DMS53 (cell line): ENCODE data around the gene PLEKHA1.

Experiments
- DNase-seq: peaks from one replicate; lab custom pipeline; 2025; lab: John Stamatoyannopoulos, UW

PLEKHA1 gene

DNA sequence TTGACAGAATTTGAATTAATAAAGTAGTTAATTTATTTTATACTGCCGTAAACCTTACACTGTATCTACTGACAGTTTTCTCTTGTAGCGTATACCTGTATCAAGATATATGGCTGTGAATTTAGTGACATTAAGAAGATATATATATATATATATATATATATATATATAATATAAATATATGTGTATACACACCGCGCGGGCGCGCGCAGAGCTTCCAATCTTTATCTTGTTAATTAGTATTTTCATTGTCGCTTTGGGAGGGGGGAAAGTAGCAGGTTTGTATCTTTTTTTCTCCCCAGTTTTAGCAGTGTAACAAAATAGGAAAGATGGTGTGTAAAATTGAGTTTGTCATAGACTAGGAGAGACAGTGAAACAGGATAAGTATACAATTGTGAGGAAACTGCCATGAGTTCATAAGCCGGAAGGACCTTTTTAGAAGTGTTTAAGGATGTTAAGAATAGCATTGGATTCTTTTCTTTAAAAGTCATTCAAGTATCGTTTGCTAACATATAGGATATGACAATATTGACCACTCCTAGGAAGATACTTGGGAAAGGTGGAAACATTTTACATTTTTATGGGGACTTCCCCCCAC, 2.0 kb downstream of the PLEKHA1 start:
- peak; percentile 21 for DNase-seq

DNA sequence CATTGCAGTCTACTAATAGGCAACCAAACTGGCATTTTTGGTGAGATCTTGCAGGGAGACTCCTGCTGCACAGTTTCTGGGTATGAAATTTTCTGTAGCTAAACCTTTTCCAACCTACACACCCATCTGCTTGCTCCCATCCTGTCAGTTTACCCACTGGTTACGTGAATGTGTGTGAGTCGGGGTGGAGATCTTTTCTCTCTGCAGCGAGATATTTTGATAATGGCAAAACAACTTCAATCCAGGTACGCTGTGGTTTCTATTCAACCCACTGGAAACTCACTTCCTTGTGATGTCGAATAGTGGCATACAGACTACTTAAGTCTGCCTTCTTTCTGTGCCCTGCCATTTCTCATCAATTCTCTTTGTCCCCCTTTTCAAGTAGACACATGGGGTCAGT, 4.5 kb downstream of the PLEKHA1 start:
- DNase-seq: no peak

DNA sequence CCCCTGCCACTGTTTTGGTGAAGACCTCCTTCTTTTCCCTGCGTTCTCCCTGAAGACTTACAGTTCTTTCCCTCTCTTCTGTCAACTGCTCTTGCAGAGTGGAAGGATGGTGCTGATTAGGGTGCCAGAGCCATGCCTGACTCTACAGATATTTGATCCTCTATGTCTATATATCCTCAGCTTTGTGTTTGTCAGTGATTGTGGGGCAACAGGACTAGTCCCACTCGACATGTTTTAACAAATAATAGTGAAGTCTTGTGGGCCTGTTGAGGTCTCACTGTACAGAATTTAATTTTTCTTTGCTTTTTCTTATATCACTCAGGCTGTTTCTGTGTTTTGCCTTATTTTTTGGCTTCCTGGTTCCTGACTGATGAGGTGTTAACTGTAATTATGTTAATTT, 5.0 kb downstream of the PLEKHA1 start:
- DNase-seq: no peak

DNA sequence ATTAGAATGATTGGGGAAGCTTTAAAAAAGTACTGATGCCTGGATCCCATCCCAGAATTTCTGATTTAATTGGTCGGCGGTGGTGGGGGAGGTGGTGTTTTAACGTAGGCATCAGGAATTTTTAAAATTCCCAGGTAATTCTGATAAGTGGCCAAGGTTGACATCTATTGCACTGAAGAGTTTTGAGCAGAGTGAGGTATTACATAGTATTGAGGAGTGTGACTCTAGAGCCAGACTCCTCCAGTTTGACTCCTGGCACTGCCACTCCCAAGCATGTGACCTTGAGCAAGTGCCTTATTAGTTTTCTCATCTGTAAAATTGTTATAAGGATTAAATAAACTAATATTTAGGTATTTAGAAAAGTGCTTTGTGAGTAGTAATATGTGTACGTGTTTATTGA, 6.2 kb downstream of the PLEKHA1 start:
- no peak for DNase-seq

DNA sequence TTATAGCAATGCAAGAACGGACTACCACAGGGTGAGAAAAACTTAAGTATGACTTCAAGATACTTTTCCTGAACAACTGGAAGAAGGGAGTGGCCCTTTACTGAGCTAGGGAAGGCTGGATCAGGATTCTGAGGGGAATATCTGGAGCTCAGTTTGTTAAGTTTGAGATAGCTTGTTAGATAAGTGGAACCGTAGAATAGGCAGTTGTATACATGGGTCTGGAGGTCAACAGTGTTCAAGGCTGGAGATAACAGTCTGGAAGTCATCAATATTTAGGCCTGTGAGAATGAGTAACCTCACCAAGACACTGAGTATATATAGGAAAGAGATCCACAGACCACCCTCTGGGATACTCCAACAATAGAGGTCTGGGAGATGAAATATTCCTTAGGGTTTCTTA, 7.2 kb downstream of the PLEKHA1 start:
- DNase-seq: no peak

DNA sequence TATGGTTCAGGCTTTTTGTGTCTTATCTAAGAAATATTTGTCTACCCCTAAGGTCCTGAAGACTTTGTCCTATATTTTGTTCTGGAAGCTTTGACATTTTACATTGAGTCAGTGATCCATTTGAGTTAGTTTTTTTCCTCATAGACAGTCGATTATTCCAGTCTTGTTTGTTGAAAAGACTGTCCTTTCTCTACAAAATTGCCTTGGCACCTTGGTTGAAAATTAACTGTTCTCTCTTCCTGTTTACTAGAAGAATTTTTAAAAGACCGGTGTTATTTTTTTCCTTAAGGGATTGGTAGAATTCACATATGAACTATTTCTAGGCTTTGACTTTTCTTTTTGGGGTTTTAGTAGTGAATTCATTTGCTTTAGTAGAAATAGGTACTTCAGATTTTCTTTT, 12.0 kb downstream of the PLEKHA1 start:
- DNase-seq: no peak

DNA sequence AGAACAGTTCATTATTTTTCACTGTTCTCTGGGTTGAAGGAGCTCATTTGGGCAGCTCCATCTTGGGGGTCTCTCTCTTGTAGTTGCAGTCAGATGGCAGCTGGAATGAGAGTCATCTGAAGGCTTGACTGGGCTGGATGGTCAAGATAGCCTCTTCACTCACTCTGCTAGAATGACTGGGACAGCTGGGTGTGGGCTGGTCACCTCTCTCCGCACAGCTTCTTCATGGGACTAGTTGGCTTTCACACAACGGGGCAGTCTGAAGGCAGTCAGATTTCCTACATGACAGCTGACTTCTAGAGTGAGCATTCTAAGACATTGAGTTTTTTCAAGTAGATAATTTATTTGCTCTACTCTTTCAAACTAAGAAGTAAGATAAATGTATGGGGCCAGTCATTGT, 13.1 kb downstream of the PLEKHA1 start:
- DNase-seq: no peak

DNA sequence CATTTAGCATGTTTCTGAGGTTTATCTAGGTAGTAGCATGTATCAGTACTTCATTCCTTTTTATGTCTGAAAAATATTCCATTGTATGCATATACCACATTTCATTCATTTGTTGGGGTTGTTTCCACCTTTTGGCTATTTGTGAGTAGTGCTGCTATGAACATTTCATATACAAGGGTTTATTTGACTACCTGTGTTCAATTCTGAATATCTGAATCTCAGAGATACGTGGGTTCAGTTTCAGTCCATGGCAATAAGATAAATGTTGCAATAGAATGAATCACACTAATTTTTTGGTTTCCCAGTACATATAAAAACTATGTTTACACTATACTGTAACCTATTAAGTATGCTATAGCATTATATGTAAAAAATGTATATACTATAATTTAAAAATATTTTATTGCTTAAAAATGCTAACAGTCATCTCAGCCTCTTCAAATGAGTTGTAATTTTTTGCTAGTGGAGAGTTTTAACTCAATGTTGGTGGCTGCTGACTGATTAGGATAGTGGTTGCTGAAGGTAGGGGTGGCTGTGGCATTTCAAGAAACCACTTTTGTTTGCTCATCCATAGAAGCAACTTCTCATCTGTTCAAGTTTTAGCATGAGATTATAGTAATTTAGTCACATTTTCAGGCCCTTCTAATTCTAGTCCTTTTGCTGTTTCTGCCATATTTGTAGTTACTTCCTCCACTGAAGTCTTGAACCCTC, 13.9 kb downstream of the PLEKHA1 start:
- DNase-seq: no peak

DNA sequence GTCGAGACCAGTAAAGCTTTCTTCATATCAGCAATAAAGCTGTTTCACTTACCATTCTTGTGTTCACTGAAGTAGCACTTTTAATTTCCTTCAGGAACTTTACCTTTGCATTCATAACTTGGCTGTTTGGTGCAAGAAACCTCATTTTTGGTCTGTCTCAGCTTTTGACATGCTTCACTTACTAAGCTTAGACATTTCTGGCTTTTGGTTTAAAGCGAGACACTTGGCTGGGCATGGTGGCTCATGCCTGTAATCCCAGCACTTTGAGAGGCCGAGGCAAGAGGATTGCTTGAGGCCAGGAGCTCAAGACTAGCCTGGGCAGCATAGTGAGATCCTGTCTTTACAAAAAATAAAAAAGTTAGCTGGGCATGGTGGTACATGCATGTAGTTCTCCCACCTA, 15.8 kb downstream of the PLEKHA1 start:
- no peak for DNase-seq

DNA sequence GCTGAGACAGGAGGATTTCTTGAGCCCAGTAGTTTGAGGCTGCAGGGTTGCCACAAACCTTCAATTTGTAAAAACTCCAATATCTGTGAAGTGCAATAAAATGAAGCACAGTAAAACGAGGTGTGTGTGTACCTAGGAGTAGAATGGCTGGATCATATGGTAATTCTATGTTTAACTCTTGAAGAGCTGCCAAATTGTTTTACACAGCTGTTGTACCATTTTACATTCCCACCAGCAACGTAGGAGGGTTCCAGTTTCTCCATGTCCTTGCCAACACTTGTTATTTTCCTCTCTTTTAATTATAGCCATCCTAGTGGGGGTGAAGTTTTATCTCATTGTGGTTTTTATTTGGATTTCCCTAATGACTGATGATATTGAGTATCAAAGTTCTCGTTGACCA, 16.2 kb downstream of the PLEKHA1 start:
- no peak for DNase-seq

DNA sequence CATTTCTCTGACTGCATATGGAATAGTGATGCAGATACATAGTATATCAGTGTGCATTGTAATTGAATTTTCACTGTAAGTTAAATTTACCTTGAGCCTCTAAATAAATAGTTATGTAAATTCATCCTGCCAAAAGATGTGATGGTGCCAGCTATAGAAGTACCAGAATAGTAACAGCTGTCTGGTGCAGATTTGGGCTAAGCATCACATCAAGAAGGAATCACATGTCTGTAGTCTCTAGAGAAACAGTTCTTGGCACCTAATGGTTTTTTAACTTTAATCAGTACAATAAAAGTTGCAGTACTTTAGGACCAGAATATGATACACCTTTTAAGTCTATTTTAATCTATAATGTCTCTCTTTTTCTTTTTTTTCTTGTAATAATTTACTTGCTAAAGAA, 17.4 kb downstream of the PLEKHA1 start:
- DNase-seq: no peak

DNA sequence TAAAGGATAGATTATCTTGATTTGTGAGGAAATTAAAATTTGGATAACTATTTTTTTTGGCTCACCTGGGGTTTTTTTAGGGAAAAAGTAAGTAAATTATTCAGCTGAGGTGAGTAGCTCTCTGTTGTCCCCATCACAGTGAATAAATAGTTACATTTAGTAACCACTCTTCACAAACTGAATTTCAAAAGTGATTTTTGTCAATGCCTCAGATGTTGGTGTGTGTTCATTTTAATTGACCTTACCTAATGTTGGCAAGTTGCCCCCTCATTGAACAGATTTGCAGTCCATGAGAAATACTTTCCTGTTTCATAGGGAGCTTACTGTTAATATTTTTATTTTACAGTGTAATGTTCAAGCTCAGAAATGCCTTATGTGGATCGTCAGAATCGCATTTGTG, 18.3 kb downstream of the PLEKHA1 start:
- no peak for DNase-seq

DNA sequence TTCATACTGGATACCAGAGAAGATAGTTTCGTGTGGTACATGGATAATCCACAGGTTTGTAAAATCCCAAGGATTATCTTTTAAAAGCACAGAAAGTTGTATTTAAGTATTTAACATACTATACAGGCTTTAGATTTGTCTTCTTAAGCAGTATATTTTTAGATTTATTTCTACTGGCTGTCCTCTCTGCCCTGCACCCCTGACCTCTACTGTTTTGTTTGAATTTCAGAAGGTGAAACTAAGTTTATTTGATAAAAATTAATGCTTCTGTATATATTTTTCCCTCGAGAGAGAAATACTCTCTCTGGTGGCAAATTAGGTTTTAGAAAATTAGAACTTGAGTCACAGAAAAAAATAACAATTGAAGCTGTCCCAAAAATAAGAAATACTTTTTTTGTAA, 18.8 kb downstream of the PLEKHA1 start:
- no peak for DNase-seq

DNA sequence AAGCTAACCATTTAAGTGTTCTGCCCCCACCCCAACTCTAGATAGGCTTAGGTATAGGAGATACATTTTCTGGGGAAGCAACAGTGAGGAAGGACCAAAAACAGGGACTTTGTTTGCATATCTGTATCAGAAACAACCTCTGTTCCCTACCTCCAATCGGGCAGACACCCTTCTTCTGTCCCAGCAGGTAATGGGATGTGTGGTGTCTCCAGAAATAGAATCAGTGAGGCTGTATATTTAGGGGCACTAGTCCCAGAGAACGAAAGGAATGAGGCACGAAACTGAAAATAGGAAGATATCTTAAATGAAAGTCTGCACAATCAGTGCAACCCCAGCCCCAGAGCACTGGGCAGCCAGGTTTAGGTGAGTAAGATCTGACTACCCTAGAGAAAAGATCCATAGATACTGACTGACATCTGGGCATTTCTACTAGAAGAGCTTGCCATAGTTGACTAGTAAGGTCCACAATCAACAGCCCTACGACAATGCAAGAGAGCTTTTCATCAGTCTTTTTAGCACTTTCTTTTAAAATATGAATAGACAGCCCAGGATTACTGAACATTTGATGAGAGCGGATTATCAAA, 28.1 kb downstream of the PLEKHA1 start:
- no peak for DNase-seq

DNA sequence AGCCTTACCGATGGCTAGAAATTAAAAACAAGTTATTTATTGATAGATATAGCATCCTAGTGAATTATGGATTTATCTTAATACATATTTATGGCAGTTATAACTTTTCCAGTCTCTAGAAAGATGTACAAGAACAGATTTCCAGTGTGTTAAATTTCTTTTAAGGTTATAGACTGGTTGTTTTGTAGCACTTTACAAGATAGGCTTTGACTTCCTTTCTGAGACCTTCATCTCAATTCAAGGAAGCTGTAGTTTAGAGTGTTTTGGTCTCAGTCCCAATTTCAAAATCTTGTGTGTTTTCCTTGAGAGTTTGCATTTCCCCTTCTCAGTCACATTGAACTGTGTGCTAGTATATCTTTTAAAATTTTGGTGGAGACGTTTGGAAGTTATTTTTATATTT, 30.1 kb downstream of the PLEKHA1 start:
- no peak for DNase-seq

DNA sequence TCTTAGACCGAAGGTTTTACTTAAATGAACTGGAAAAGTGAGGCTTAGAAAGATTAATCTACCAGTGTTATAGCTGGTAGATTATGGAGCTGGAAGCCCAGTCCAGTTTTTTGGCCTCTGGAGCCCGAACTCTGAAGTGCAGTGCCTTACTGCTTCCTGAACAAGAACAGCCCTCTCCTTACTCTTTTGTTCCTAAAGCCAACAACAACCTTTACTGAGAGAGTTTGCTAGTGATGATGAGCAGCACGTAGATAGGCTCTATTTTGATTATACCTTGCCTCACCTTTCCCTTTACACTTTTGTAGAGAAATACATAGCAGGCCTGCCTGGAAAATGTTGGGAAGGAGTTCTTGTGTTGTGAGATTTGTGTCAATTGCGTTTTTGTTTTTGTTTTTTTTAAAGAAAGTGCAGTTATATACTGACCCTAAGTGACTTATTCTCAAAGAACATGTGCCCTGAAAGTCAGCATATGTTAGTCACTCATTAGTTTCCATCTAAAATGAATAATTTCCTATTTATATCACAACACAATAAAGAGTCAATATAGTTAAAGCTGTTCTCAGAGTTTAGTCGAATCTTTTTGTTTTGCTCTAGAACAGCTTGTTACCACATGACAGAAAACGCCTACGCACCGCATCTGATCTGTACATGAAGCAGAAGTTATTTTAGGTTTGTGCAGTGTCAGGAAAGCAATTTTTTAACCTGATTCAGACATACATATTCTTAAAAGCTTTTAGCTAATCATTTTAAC, 33.0 kb downstream of the PLEKHA1 start:
- DNase-seq: no peak

DNA sequence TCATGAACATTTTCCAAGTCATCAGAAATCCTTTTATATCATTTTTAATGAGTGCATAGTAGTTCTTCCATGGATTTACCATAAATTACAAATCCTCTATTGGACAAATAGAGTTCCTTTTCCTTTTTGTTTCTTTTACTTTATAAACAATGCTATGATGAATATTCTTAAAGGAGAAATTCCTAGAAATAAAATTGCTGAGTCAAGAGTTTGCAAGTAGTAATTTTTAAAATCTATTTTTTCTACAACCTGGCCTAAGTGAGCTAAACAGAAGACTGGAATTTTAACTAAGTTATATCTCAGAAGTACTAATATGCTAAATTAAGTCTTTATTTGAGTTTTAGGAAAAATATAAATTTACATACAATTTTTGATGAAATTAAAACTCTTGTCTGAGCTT, 38.8 kb downstream of the PLEKHA1 start:
- DNase-seq: no peak

DNA sequence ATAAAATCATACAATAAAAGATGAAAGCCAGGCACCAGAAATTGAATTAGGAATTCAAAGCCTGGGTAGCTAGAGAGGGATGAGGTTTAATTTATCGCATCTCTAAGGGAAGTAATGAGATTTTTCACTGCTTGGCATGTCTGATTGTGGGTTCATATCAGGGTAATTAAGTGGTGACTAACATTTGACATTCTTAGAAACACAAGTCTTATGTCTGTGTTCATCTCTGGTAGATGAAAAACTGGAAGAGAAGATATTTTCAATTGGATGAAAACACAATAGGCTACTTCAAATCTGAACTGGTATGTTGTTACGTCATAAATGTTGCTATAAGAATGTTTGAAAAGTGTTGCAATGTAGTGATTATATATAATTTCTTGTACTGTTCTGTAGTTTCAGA, 43.2 kb downstream of the PLEKHA1 start:
- no peak for DNase-seq

DNA sequence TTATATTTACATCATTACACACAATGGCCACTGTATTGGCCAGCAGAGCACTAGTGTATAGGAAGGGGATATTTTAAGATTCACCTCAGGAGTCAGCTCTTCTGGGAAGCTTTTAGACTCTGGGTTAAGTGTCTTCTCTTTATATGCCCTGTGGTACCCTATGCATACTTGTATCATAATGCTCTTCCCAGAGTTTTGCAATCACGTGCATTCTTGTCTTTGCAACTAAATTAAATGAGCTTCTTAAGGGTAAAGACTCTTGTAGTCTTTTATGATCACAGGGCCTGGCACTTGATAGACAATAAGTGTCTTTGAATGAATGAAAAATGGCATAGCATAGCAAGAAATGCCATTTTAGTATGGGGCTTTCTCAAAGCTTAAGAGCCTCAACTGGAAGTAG, 44.5 kb downstream of the PLEKHA1 start:
- DNase-seq: no peak

DNA sequence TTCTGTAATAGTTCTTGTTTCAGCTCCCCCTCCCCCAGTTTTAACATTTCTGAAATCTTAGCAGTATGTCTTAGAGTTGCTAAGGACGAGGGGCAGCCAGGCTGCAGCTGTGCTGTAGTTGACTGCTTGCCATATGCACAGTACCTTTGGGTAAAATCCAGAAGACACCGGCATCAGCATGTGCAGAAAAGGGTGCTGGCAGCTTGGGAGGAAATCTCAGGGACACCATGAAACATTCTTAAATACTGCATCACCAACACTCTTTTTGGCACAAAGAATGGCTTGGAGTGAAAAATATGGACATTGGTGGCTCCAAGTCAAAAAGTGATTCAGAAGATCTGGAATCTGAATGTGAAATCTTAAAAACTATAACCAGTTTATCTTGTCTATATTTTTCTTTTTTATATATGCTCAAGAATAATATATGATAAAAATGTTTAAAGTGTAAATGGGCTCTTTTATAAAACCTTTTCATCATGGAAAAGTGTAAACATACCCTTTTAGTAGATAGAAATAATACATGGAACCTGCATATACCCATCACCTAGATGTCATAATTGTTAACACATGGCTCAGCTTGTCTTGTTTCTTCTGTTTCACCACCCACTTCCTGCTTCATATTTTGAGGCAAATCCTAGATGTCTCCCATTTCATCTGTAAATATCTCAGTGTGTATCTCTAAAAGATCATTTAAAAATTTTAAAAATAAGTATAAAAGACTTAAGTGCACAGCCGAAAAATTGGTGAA, 45.5 kb downstream of the PLEKHA1 start:
- DNase-seq: no peak

DNA sequence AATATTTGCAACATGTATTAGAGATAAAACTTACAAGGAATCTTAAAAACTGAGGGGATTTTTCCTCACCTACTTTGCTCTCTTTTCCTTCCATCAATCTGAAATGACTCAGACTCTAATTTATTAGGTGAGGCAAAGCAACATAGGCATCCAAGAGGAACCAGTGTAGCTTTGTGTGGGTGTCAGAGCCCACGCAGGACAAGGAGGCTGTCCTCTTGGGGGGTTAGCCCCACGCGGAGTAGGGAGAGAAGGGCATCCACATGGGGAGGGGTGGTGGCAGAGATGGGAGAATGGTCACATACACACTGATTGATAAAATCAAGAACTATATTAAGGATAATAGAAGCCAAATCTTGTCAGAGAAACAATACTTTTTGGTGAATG, 46.1 kb downstream of the PLEKHA1 start:
- DNase-seq: no peak

DNA sequence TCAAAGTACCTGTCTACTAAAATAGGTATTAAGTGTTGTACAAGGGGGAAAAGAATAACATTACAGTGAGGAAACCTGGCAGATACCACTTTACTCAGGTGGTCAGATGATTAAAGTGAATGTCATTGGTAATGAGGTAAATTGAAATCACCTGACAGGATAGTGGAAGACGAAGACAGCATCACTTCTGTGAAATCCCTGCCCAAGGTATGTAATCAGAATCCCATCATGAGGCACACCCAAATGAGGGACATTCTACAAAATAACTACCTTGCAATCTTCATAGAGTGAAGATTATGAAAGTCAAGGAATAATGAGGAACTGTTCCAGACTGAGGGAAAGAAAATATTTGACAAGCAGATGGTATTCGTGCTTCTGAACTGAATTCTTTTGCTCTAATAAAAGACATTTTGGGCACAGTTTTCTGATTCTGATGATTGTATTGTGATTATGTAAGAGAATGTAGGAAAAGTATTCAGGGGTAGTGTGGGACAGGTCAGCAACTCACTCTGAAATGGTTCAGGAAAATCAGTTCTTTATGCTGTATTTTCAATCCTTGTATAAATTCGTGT, 46.6 kb downstream of the PLEKHA1 start:
- DNase-seq: no peak
